IMR-90 (cell line): Measurements from ENCODE around the gene GPR3. TPM values are rescaled to one million over a fixed set of nuclear protein-coding genes. Genes with fewer than 3 reads are reported as not detected.

Source experiments
- ATAC-seq: fragments of 200-7000 bp; cut with Tn5 transposase; 2 replicates; pipeline ENCODE4 v1.9.1; 2020; ENCODE audit warnings: low read depth, mild to moderate bottlenecking, moderate library complexity
- BruUV-seq: library from RNA; stranded (reverse); fragments of 400-500 nt; replicated peaks from 2 replicates; lab custom pipeline; 2021; lab: Mats Ljungman, UMichigan
- CTCF ChIA-PET: fragments of 300-600 bp; formaldehyde crosslinking; extraction: SDS; loops from one replicate; lab custom pipeline; 2021; ENCODE audit warnings: antibody characterized with exemption; lab: Yijun Ruan, JAX
- POLR2A ChIA-PET: fragments of 300-600 bp; sonication (Branson Sonifier 250); formaldehyde crosslinking; loops from one replicate; lab custom pipeline; 2022; ENCODE audit warnings: antibody characterized with exemption; ENCODE audit not compliant: unreplicated experiment; lab: Charles Lee
- DNase-seq: peaks from one replicate; pipeline ENCODE4 v3.0.0; 2013
- H2AFZ ChIP-seq: replicated peaks from 2 replicates; pipeline ENCODE3; 2013; ENCODE audit warnings: low read length, mild to moderate bottlenecking; ENCODE audit not compliant: poor library complexity
- H2AK5ac ChIP-seq: 2 replicates; pipeline ENCODE4 v1.6.1; 2013; ENCODE audit warnings: low read depth, low read length, inconsistent platforms
- H2AK9ac ChIP-seq: replicated peaks from 2 replicates; pipeline ENCODE3; 2013; ENCODE audit warnings: mild to moderate bottlenecking, low read depth, low read length, moderate library complexity; ENCODE audit not compliant: poor library complexity
- H2BK120ac ChIP-seq: 2 replicates; pipeline ENCODE4 v1.6.1; 2013; ENCODE audit warnings: low read depth, low read length, inconsistent platforms
- H2BK15ac ChIP-seq: 3 replicates; pipeline ENCODE4 v1.6.1; 2013; ENCODE audit warnings: low read depth, low read length, inconsistent platforms
- H2BK20ac ChIP-seq: 2 replicates; pipeline ENCODE4 v1.6.1; 2013; ENCODE audit warnings: low read depth, mild to moderate bottlenecking, inconsistent platforms, low read length, moderate library complexity
- H2BK5ac ChIP-seq: 2 replicates; pipeline ENCODE4 v1.6.1; 2013; ENCODE audit warnings: mild to moderate bottlenecking, low read depth, low read length, inconsistent platforms; ENCODE audit not compliant: poor library complexity, severe bottlenecking
- H3K14ac ChIP-seq: replicated peaks from 2 replicates; pipeline ENCODE4 v1.6.1; 2013; ENCODE audit warnings: low read depth, low read length, inconsistent platforms
- H3K18ac ChIP-seq: 2 replicates; pipeline ENCODE4 v1.6.1; 2013; ENCODE audit warnings: low read depth, low read length, control low read depth
- H3K23ac ChIP-seq: 2 replicates; pipeline ENCODE4 v1.6.1; 2013; ENCODE audit warnings: low read depth, low read length, inconsistent platforms
- H3K27ac ChIP-seq: 2 replicates; pipeline ENCODE4 v1.5.1; 2013; ENCODE audit warnings: mild to moderate bottlenecking, control low read depth, low read length; ENCODE audit not compliant: insufficient read depth
- H3K27me3 ChIP-seq: 2 replicates; pipeline ENCODE4 v1.6.1; 2013; ENCODE audit warnings: low read length; ENCODE audit not compliant: control insufficient read depth, insufficient read depth
- H3K36me3 ChIP-seq: 2 replicates; pipeline ENCODE4 v1.6.1; 2013; ENCODE audit warnings: low read length, mixed read lengths; ENCODE audit not compliant: control insufficient read depth, insufficient read depth
- H3K4ac ChIP-seq: 2 replicates; pipeline ENCODE4 v1.6.1; 2013; ENCODE audit warnings: low read depth, low read length, inconsistent platforms
- H3K4me1 ChIP-seq: 2 replicates; pipeline ENCODE4 v1.6.1; 2013; ENCODE audit warnings: low read length, mixed read lengths; ENCODE audit not compliant: control insufficient read depth, insufficient read depth
- H3K4me2 ChIP-seq: 2 replicates; pipeline ENCODE4 v1.6.1; 2013; ENCODE audit warnings: low read depth, mild to moderate bottlenecking, control low read depth, low read length, moderate library complexity
- H3K4me3 ChIP-seq: 2 replicates; pipeline ENCODE4 v1.5.1; 2013; ENCODE audit warnings: low read depth, mild to moderate bottlenecking, control low read depth, low read length, moderate library complexity; ENCODE audit not compliant: insufficient read depth
- H3K56ac ChIP-seq: 2 replicates; pipeline ENCODE4 v1.6.1; 2013; ENCODE audit warnings: low read length, inconsistent platforms; ENCODE audit not compliant: insufficient read depth; ENCODE audit errors: extremely low read depth
- H3K79me1 ChIP-seq, 2 experiments: 2 replicates each; pipeline ENCODE4 v1.6.1; 2013; ENCODE audit warnings: low read length in 2 of 2, inconsistent platforms in 1 of 2, low read depth in 1 of 2
- H3K9ac ChIP-seq: 2 replicates; pipeline ENCODE4 v1.6.1; 2013; ENCODE audit warnings: low read depth, low read length, control low read depth
- H3K9me1 ChIP-seq: 2 replicates; pipeline ENCODE4 v1.6.1; 2013; ENCODE audit warnings: low read length, inconsistent platforms; ENCODE audit not compliant: insufficient read depth
- H3K9me3 ChIP-seq: 2 replicates; pipeline ENCODE4 v1.6.1; 2013; ENCODE audit warnings: low read length; ENCODE audit not compliant: control insufficient read depth, insufficient read depth
- H4K20me1 ChIP-seq: 2 replicates; pipeline ENCODE4 v1.6.1; 2013; ENCODE audit warnings: low read length, inconsistent platforms; ENCODE audit not compliant: insufficient read depth
- H4K5ac ChIP-seq: 2 replicates; pipeline ENCODE4 v1.6.1; 2013; ENCODE audit warnings: mild to moderate bottlenecking, low read depth, low read length, control low read depth
- H4K8ac ChIP-seq, 2 experiments: 2 replicates each; pipeline ENCODE4 v1.6.1; 2013; ENCODE audit warnings: low read depth in 2 of 2, low read length in 2 of 2, control low read depth in 1 of 2, inconsistent platforms in 1 of 2
- H4K91ac ChIP-seq: 2 replicates; pipeline ENCODE4 v1.6.1; 2013; ENCODE audit warnings: low read depth, low read length, inconsistent platforms; ENCODE audit not compliant: insufficient read depth
- CEBPB ChIP-seq: IDR thresholded peaks from 2 replicates; pipeline ENCODE4 v1.6.1; 2012; ENCODE audit warnings: low read depth, low read length, improper control_type of control experiment
- NFE2L2 ChIP-seq: fragments of 150-350 bp; IDR thresholded peaks from 2 replicates; pipeline ENCODE4 v1.6.1; 2016; ENCODE audit warnings: low read depth, mild to moderate bottlenecking, low read length
- RAD21 ChIP-seq: IDR thresholded peaks from 2 replicates; pipeline ENCODE4 v1.6.1; 2012; ENCODE audit warnings: low read length, improper control_type of control experiment
- RFX5 ChIP-seq: IDR thresholded peaks from 2 replicates; pipeline ENCODE4 v1.8.0; 2012; ENCODE audit warnings: low read depth, mild to moderate bottlenecking, low read length, moderate library complexity
- SMC3 ChIP-seq: fragments of 150-350 bp; IDR thresholded peaks from 2 replicates; pipeline ENCODE4 v1.6.1; 2016; ENCODE audit warnings: low read depth, mild to moderate bottlenecking, antibody characterized with exemption, low read length, moderate library complexity
- USF2 ChIP-seq: fragments of 150-350 bp; IDR thresholded peaks from 2 replicates; pipeline ENCODE4 v1.6.1; 2017; ENCODE audit warnings: mild to moderate bottlenecking, antibody characterized with exemption, low read length, low read depth
- WGBS, 2 experiments: methylation state at CpG; one replicate each; pipeline versions ENCODE4 v1.1.5 to v1.1.7; 2013; ENCODE audit warnings: missing lambda C conversion rate in 2 of 2; ENCODE audit not compliant: insufficient read length in 1 of 2; ENCODE audit errors: extremely low coverage in 2 of 2; 5-methylcytosine and 5-hydroxymethylcytosine counted together
- dilution Hi-C: fragments of 300-500 bp; cut with HindIII; formaldehyde crosslinking; loops from one replicate; pipeline ENCODE4 v1.14.3; 2018; ENCODE audit warnings: low sequenced_read_pairs; ENCODE audit not compliant: unreplicated experiment
- in situ Hi-C: fragments of 300-500 bp; cut with MboI; formaldehyde crosslinking; loops from 3 replicates; pipeline ENCODE4 v1.14.3; 2019; ENCODE audit warnings: low sequenced_read_pairs, inconsistent platforms, mixed read lengths
- intact Hi-C: fragments of 100-400 bp; cut with micrococcal nuclease; formaldehyde crosslinking; loops from 2 replicates; pipeline ENCODE4 v1.10.0; 2022
- polyA plus RNA-seq, 3 experiments: library from polyadenylated mRNA; depleted of rRNA; stranded (reverse); fragments of >200 nt; gene quantifications; 2 replicates each; pipeline ENCODE4 v1.2.3, GENCODE V29; 2012; ENCODE audit warnings: low replicate concordance in 1 of 3
- total RNA-seq: library from RNA; depleted of rRNA; stranded (reverse); fragments of >200 nt; gene quantifications from 2 replicates; pipeline ENCODE4 v1.2.3, GENCODE V29; 2012

GPR3 gene
- total and polyA plus RNA-seq, 2 of the 4 experiments (the other 2 are of a cell fraction) = 0.72 to 4.8 TPM

DNA sequence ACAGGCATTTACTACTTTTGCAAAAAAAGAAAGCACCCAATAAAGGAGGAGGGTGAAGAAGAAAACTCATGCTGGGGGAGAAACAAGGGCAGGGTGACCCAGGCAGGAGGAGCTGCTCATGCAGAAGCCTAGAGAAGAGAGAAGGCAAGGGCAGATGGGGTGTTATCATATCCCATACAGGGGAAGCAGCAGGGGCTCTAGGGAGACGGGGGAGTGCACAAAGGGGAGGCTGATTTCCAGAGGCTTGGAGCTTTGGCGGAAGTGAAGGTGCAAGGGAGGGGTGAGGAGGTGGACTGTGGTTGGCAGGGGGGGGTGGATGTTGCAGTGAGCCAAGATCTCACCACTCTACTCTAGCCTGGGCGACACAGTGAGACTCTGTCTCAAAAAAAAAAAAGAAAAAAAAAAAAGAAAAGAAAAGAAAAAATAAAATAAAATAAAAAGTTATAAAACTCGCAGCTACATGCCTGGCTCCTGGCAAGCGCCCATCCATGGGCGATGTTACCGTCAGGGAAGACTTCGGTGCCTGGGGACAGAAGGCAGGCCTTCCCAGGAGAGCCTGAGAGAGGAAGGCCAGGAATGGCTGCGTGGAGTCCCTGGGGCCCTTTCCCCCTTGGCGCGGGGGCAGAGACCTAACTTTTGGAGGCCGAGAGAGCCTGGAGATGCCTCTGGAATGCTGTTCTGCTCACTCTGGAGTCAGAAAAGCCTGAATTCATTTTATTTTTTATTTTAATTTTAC lies 14.5 kb upstream of the GPR3 start:
- CTCF ChIA-PET = interaction anchor here (0.6 to 1.3 kb wide), 2 partner anchors 11 to 76 kb away, joined by 3 read pairs; partner anchors contain the start of gene MAP3K6
- Histone ChIP-seq H4K5ac (no peak overlapping the region), H2AFZ (no peak overlapping the region), H4K8ac (no peak overlapping the region), H2BK5ac (no peak overlapping the region), H3K79me1 (no peaks in the 10 kb centered on the region), H2BK20ac (no peak overlapping the region), H3K14ac (no peak overlapping the region), H3K27ac (no peak overlapping the region), H3K4me2 (no peak overlapping the region), H2AK5ac (no peak overlapping the region), H3K4me1 (no peaks in the 10 kb centered on the region), H4K91ac (no peak overlapping the region), H3K4me3 (no peak overlapping the region), H4K20me1 (no peaks in the 10 kb centered on the region; the same call in 1 of the 2 replicates), H2BK15ac (no peak overlapping the region), H2AK9ac (no peak overlapping the region), H3K9me1 (no peaks in the 10 kb centered on the region), H3K9ac (no peak overlapping the region), H3K18ac (no peak overlapping the region), H3K56ac (no peak overlapping the region), H2BK120ac (no peak overlapping the region), H3K23ac (no peak overlapping the region), H3K36me3 (no peaks in the 10 kb centered on the region), H3K27me3 (peaks cover 37% of the 10 kb centered on the region), H3K9me3 (no peaks in the 10 kb centered on the region), H3K4ac (no peak overlapping the region)
- dilution Hi-C loops (no loop called here), intact Hi-C loops (no loop called here), in situ Hi-C loops (no loop called here)
- WGBS, 2 experiments = no CpG with 5 or more reads among the region's 12 CpGs
- ATAC-seq (no peak), DNase-seq (no peak)
- POLR2A ChIA-PET = no interaction called here
- TF ChIP-seq SMC3 (no peak), CEBPB (no peak), NFE2L2 (no peak), RAD21 (no peak), RFX5 (no peak), USF2 (no peak)
- no TSS peak for BruUV-seq
